GM12878 (cell line): ENCODE data around the gene RNF44. TPM values are rescaled to one million over a fixed set of nuclear protein-coding genes. Genes with fewer than 3 reads are reported as not detected.

Experiments used
- ATAC-seq: fragments of 200-7000 bp; cut with Tn5 transposase; 3 replicates; pipeline ENCODE4 v1.9.1; 2020; ENCODE audit warnings: mild to moderate bottlenecking, moderate library complexity
- BruUV-seq: library from RNA; stranded (reverse); fragments of 400-500 nt; replicated peaks from 2 replicates; lab custom pipeline; 2021; lab: Mats Ljungman, UMichigan
- CTCF ChIA-PET: fragments of 300-600 bp; sonication (Branson Sonifier 250); formaldehyde crosslinking; extraction: SDS; loops from one replicate; lab custom pipeline; 2021; ENCODE audit warnings: inconsistent platforms; lab: Yijun Ruan, JAX
- POLR2A ChIA-PET: fragments of 350-600 bp; formaldehyde crosslinking; extraction: SDS; loops from one replicate; lab custom pipeline; 2021; ENCODE audit warnings: inconsistent platforms; lab: Charles Lee
- RAD21 ChIA-PET: fragments of 300-600 bp; sonication (Branson Sonifier 250); formaldehyde crosslinking; loops from one replicate; lab custom pipeline; 2023; ENCODE audit warnings: antibody characterized with exemption; ENCODE audit not compliant: unreplicated experiment; lab: Charles Lee
- SMC1A ChIA-PET: fragments of 300-600 bp; sonication (Branson Sonifier 250); formaldehyde crosslinking; loops from one replicate; lab custom pipeline; 2023; ENCODE audit not compliant: unreplicated experiment, uncharacterized antibody; lab: Charles Lee
- DNase-seq: peaks from one replicate; pipeline ENCODE4 v3.0.0-alpha.2; 2011; ENCODE audit warnings: low read depth, low spot score
- FAIRE-seq: peaks from 3 replicates; lab custom pipeline; 2011; peaks lifted over from hg19 to GRCh38; lab: Jason Lieb, UNC
- H2AFZ ChIP-seq: 2 replicates; pipeline ENCODE4 v1.6.0; 2011; ENCODE audit warnings: low read depth, low read length, control low read depth; ENCODE audit not compliant: control insufficient read depth
- H3K27ac ChIP-seq: 2 replicates; pipeline ENCODE4 v1.5.1; 2011; ENCODE audit warnings: control low read depth; ENCODE audit not compliant: control insufficient read depth, insufficient read depth
- H3K27me3 ChIP-seq, 2 experiments: replicated peaks in 1 of 2; 2 replicates each; pipeline versions ENCODE4 v1.6.0 to v1.6.1; 2011; ENCODE audit warnings: low read length in 1 of 2; ENCODE audit not compliant: control insufficient read depth in 2 of 2, insufficient read depth in 2 of 2
- H3K36me3 ChIP-seq, 2 experiments: 2 replicates each; pipeline ENCODE4 v1.5.1; 2011; ENCODE audit warnings: low read length in 1 of 2; ENCODE audit not compliant: control insufficient read depth in 2 of 2, insufficient read depth in 2 of 2
- H3K4me1 ChIP-seq: 2 replicates; pipeline ENCODE4 v1.6.1; 2011; ENCODE audit warnings: mild to moderate bottlenecking, low read length, moderate library complexity, mixed read lengths; ENCODE audit not compliant: control insufficient read depth, insufficient read depth
- H3K4me2 ChIP-seq: 2 replicates; pipeline ENCODE4 v1.6.0; 2011; ENCODE audit warnings: control low read depth; ENCODE audit not compliant: control insufficient read depth, insufficient read depth
- H3K4me3 ChIP-seq: fragments of 200-600 bp; sonication (generic); 2 replicates; pipeline ENCODE4 v1.5.1; 2016
- H3K79me2 ChIP-seq: 2 replicates; pipeline ENCODE4 v1.6.0; 2011; ENCODE audit warnings: low read length; ENCODE audit not compliant: control insufficient read depth, insufficient read depth
- H3K9ac ChIP-seq: 2 replicates; pipeline ENCODE4 v1.8.0; 2011; ENCODE audit warnings: low read length, control low read depth, mixed read lengths; ENCODE audit not compliant: control insufficient read depth, insufficient read depth
- H3K9me3 ChIP-seq: replicated peaks from 3 replicates; pipeline ENCODE4 v1.5.1; 2011; ENCODE audit warnings: mild to moderate bottlenecking, low read length; ENCODE audit not compliant: control insufficient read depth, insufficient read depth
- H4K20me1 ChIP-seq: 2 replicates; pipeline ENCODE4 v1.6.0; 2011; ENCODE audit not compliant: control insufficient read depth, insufficient read depth
- CBX3 ChIP-seq: fragments of 200-600 bp; sonication (generic); IDR thresholded peaks from 2 replicates; pipeline ENCODE4 v1.6.1; 2016; ENCODE audit warnings: low read depth, borderline replicate concordance
- GATAD2B ChIP-seq: fragments of 450-650 bp; conservative IDR thresholded peaks from 2 replicates; pipeline ENCODE4 v1.6.1; 2017; ENCODE audit warnings: low read depth, mild to moderate bottlenecking, moderate library complexity
- NBN ChIP-seq: fragments of 450-650 bp; IDR thresholded peaks from 2 replicates; pipeline ENCODE4 v1.6.1; 2016
- NFYB ChIP-seq: IDR thresholded peaks from 2 replicates; pipeline ENCODE4 v1.6.1; 2011; ENCODE audit warnings: low read depth, mild to moderate bottlenecking, low read length, improper control_type of control experiment, moderate library complexity; ENCODE audit not compliant: insufficient read depth
- RBBP5 ChIP-seq: fragments of 200-600 bp; sonication (generic); conservative IDR thresholded peaks from 2 replicates; pipeline ENCODE4 v1.6.1; 2016
- REST ChIP-seq: IDR thresholded peaks from 2 replicates; pipeline ENCODE4 v1.6.1; 2012; ENCODE audit warnings: mild to moderate bottlenecking, low read depth, low read length
- SMARCA5 ChIP-seq: fragments of 450-650 bp; IDR thresholded peaks from 2 replicates; pipeline ENCODE4 v1.6.1; 2017; ENCODE audit warnings: mild to moderate bottlenecking
- SREBF2 ChIP-seq: IDR thresholded peaks from 2 replicates; pipeline ENCODE4 v1.6.1; 2012; ENCODE audit warnings: mild to moderate bottlenecking, low read length
- ZBTB40 ChIP-seq: fragments of 450-650 bp; IDR thresholded peaks from 2 replicates; pipeline ENCODE4 v1.6.1; 2016; ENCODE audit warnings: mild to moderate bottlenecking, moderate library complexity, borderline replicate concordance
- ZSCAN29 ChIP-seq: fragments of 450-650 bp; IDR thresholded peaks from 2 replicates; pipeline ENCODE4 v1.6.1; 2017; ENCODE audit warnings: mild to moderate bottlenecking, moderate library complexity
- WGBS: methylation state at CpG from one replicate; pipeline ENCODE4 v1.1.6; 2016; ENCODE audit warnings: low lambda C conversion rate; ENCODE audit not compliant: insufficient replicate concordance, insufficient coverage; ENCODE audit errors: missing lambda C conversion rate; 5-methylcytosine and 5-hydroxymethylcytosine counted together
- in situ Hi-C: fragments of 300-500 bp; cut with MboI; formaldehyde crosslinking; loops from 9 replicates; pipeline ENCODE4 v1.14.3; 2018; ENCODE audit warnings: mixed read lengths
- intact Hi-C: fragments of 100-400 bp; cut with micrococcal nuclease; formaldehyde crosslinking; loops from one replicate; pipeline ENCODE4 v1.14.2; 2022; ENCODE audit not compliant: unreplicated experiment
- polyA plus RNA-seq, 11 experiments: library from polyadenylated mRNA; depleted of rRNA in 4 of 11; unstranded in 6 of 11; stranded (reverse) in 5 of 11; fragments of >200 nt; fragmentation: Nextera tagmentation in 4 of 11; fragmentation: Illumina TruSeq in 1 of 11; extraction: Ambion mirVana in 4 of 11; extraction: Trizol in 1 of 11; gene quantifications; 1 replicate in 1 of 11; 2 replicates in 10 of 11; pipeline versions ENCODE4 v1.2.1 to v1.2.3, GENCODE V29; 2011 to 2016; ENCODE audit warnings: inconsistent platforms in 2 of 11, missing spikeins in 2 of 11, low read depth in 1 of 11
- total RNA-seq, 4 experiments: library from RNA; depleted of rRNA in 3 of 4; stranded (reverse); fragments of >200 nt in 3 of 4; fragmentation: Illumina TruSeq in 1 of 4; extraction: Trizol in 1 of 4; gene quantifications; 2 replicates each; pipeline versions ENCODE4 v1.2.1 to v1.2.3, GENCODE V29; 2013 to 2021

RNF44 gene
- total and polyA plus RNA-seq, 10 of the 15 experiments (the other 5 are each of a cell fraction or from before 2014, with no cell fraction given): 1.7 to 51.9 (median 7.9) TPM

GRCh38 chr5:176491101-176491502 is 46.1 kb downstream of the RNF44 start:
- H3K27me3 ChIP-seq: no peaks in the 10 kb centered on the region
- TF ChIP-seq ZBTB40: no peak
- TF ChIP-seq NFYB: no peak
- TF ChIP-seq SREBF2: no peak
- no peak for TF ChIP-seq SMARCA5
- TF ChIP-seq GATAD2B: no peak
- TF ChIP-seq REST: no peak
- no peak for TF ChIP-seq CBX3
- TF ChIP-seq NBN: no peak
- TF ChIP-seq ZSCAN29: no peak
- no peak for TF ChIP-seq RBBP5
- ChIA-PET RAD21 (no interaction called here), POLR2A (no interaction called here), SMC1A (no interaction called here), CTCF (interaction anchor here (0.6 kb wide), 1 partner anchor 314 kb away, joined by 3 read pairs; no protein-coding TSS in a partner anchor)
- WGBS: 80% methylated on average over 3 of the region's 3 CpGs
- no peak overlapping the region for H3K4me2 ChIP-seq
- in situ Hi-C loops (no loop called here), intact Hi-C loops (no loop called here)
- ATAC-seq (no peak), FAIRE-seq (no peak), DNase-seq (no peak)
- H3K9me3 ChIP-seq: no peaks in the 10 kb centered on the region
- no TSS peak for BruUV-seq
- no peaks in the 10 kb centered on the region for H3K79me2 ChIP-seq
- H3K4me3 ChIP-seq: no peak overlapping the region
- no peak overlapping the region for H2AFZ ChIP-seq
- H3K9ac ChIP-seq: no peak overlapping the region
- H4K20me1 ChIP-seq: no peaks in the 10 kb centered on the region; the same call in none of the 2 replicates
- H3K27ac ChIP-seq: no peak overlapping the region
- H3K36me3 ChIP-seq: peaks cover 10 to 52% of the 10 kb centered on the region in 2 experiments
- H3K4me1 ChIP-seq: no peaks in the 10 kb centered on the region
